ENCODE measurements around the gene MRGPRX3.

- TF ChIP-seq, protein P1, sequence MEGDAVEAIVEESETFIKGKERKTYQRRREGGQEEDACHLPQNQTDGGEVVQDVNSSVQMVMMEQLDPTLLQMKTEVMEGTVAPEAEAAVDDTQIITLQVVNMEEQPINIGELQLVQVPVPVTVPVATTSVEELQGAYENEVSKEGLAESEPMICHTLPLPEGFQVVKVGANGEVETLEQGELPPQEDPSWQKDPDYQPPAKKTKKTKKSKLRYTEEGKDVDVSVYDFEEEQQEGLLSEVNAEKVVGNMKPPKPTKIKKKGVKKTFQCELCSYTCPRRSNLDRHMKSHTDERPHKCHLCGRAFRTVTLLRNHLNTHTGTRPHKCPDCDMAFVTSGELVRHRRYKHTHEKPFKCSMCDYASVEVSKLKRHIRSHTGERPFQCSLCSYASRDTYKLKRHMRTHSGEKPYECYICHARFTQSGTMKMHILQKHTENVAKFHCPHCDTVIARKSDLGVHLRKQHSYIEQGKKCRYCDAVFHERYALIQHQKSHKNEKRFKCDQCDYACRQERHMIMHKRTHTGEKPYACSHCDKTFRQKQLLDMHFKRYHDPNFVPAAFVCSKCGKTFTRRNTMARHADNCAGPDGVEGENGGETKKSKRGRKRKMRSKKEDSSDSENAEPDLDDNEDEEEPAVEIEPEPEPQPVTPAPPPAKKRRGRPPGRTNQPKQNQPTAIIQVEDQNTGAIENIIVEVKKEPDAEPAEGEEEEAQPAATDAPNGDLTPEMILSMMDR (IDR thresholded peaks at IDR 0.05), result no peak
- TF ChIP-seq POLR2A (IDR thresholded peaks at IDR 0.05), result no peak
These were observed 41.0 kb downstream of the MRGPRX3 start for GRCh38 chr11:18173225-18173866.

Measured in lower leg skin (tissue), 3 donors.